Right lobe of liver (tissue), 4 donors: ENCODE measurements around the gene CLEC2B.

Experiments used
- POLR2A ChIP-seq: fragments of 450-650 bp; IDR thresholded peaks from one replicate; pipeline ENCODE4 v1.6.1; 2017; ENCODE audit warnings: antibody characterized with exemption, mild to moderate bottlenecking
- TF ChIP-seq, protein P1 (sequence below), 4 donors: fragments of 200-600 bp in 3 of 4; fragments of 450-650 bp in 1 of 4; IDR thresholded peaks; one replicate each; pipeline versions ENCODE4 v1.5.1 to v1.8.0; 2016 to 2022; ENCODE audit warnings: antibody characterized with exemption in 4 of 4, mild to moderate bottlenecking in 2 of 4
- donor health status: DM: no; HTN: no; CAD: no.
- donor health status: DM: no; HTN: no; CAD: no.
- donor health status: DM: no; HTN: yes; CAD: no.

DNA sequence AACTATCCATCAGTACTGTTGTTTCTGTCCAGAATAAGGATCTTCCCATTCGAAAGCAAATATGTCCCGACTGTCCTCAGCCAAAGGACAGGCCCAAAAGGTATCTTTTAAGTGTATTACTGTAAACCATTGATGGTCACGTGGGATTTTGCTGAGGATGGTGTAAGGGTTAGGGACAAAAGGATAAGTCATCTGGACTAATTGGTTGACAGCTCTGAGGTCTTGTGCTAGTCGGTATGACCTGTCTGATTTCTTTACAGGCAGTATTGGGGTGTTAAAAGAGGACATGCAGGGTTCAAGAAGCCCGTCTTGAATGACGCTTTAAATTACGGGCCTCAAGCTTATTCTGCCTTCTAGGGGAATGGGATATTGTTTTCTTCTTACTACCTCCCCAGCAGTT, 38.6 kb upstream of the CLEC2B start:
- TF ChIP-seq POLR2A, result no peak
- TF ChIP-seq, protein P1, sequence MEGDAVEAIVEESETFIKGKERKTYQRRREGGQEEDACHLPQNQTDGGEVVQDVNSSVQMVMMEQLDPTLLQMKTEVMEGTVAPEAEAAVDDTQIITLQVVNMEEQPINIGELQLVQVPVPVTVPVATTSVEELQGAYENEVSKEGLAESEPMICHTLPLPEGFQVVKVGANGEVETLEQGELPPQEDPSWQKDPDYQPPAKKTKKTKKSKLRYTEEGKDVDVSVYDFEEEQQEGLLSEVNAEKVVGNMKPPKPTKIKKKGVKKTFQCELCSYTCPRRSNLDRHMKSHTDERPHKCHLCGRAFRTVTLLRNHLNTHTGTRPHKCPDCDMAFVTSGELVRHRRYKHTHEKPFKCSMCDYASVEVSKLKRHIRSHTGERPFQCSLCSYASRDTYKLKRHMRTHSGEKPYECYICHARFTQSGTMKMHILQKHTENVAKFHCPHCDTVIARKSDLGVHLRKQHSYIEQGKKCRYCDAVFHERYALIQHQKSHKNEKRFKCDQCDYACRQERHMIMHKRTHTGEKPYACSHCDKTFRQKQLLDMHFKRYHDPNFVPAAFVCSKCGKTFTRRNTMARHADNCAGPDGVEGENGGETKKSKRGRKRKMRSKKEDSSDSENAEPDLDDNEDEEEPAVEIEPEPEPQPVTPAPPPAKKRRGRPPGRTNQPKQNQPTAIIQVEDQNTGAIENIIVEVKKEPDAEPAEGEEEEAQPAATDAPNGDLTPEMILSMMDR (IDR thresholded peaks at IDR 0.05), result no peak
